ENCODE data around the gene VPS37D.

GRCh38 chr7:73669858-73670385 lies 2.3 kb downstream of the VPS37D start:
- no peak for TF ChIP-seq ZFX (IDR thresholded peaks at IDR 0.05)
- TF ChIP-seq, protein P1, sequence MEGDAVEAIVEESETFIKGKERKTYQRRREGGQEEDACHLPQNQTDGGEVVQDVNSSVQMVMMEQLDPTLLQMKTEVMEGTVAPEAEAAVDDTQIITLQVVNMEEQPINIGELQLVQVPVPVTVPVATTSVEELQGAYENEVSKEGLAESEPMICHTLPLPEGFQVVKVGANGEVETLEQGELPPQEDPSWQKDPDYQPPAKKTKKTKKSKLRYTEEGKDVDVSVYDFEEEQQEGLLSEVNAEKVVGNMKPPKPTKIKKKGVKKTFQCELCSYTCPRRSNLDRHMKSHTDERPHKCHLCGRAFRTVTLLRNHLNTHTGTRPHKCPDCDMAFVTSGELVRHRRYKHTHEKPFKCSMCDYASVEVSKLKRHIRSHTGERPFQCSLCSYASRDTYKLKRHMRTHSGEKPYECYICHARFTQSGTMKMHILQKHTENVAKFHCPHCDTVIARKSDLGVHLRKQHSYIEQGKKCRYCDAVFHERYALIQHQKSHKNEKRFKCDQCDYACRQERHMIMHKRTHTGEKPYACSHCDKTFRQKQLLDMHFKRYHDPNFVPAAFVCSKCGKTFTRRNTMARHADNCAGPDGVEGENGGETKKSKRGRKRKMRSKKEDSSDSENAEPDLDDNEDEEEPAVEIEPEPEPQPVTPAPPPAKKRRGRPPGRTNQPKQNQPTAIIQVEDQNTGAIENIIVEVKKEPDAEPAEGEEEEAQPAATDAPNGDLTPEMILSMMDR (conservative IDR thresholded peaks at IDR 0.05) = no peak
